ENCODE results near the gene CRACR2B. TPM values are rescaled to one million over a fixed set of nuclear protein-coding genes. Genes with fewer than 3 reads are reported as not detected.
A peak's percentile ranks its signal among the peaks of the same experiment; 100 is the strongest.

Gene CRACR2B
- total and polyA plus RNA-seq, 2 experiments from 2014 or later, result 2.0 to 2.3 TPM

GRCh38 chr11:793556-793955 is 34.2 kb upstream of the CRACR2B start:
- Histone ChIP-seq H3F3A (ENCODE audit: insufficient read depth) (peaks cover 8% of the 10 kb centered on the region; the same call in 1 of the 2 replicates), H3K36me3 (ENCODE audit: low read depth) (no peaks in the 10 kb centered on the region; the same call in 1 of the 2 replicates), H3K79me2 (ENCODE audit: insufficient read depth) (peaks cover 12% of the 10 kb centered on the region), H2AFZ (no peak overlapping the region), H3K9me2 (ENCODE audit: insufficient read depth) (no peaks in the 10 kb centered on the region), H3K27ac (no peak overlapping the region), H3K4me1 (ENCODE audit: insufficient read depth) (peaks cover 6% of the 10 kb centered on the region), H3K27me3 (replicated peaks; ENCODE audit: insufficient read depth) (no peaks in the 10 kb centered on the region), H3K4me2 (ENCODE audit: unreplicated experiment) (no peak overlapping the region), H3K9me3 (ENCODE audit: low read depth) (no peaks in the 10 kb centered on the region), H3K4me3 (no peak overlapping the region), H4K20me1 (ENCODE audit: insufficient read depth) (no peaks in the 10 kb centered on the region), H3K9ac (no peak overlapping the region)
- no peak for DNase-seq
- 98 to 99% methylated on average over 7 of the region's 7 CpGs for WGBS, 2 experiments (ENCODE audit: low coverage in 1 of 2, low lambda C conversion rate in 2 of 2, missing lambda C conversion rate in 2 of 2)
- in situ Hi-C loops (cut with MboI), result no loop called here
- TF ChIP-seq EZH2phosphoT487 (IDR thresholded peaks at IDR 0.05; ENCODE audit: insufficient read depth, low read depth) (no peak), EZH2 (IDR thresholded peaks at IDR 0.05; ENCODE audit: insufficient read depth, poor library complexity, severe bottlenecking) (no peak)

GRCh38 chr11:794013-794765 is 33.5 kb upstream of the CRACR2B start:
- TF ChIP-seq EZH2 (IDR thresholded peaks at IDR 0.05; ENCODE audit: insufficient read depth, poor library complexity, severe bottlenecking) (no peak), EZH2phosphoT487 (IDR thresholded peaks at IDR 0.05; ENCODE audit: insufficient read depth, low read depth) (no peak)

GRCh38 chr11:794766-795633 is 32.7 kb upstream of the CRACR2B start:
- H3K27me3 ChIP-seq (replicated peaks; ENCODE audit: insufficient read depth), result no peaks in the 10 kb centered on the region
- no peak for TF ChIP-seq EZH2 (IDR thresholded peaks at IDR 0.05; ENCODE audit: insufficient read depth, poor library complexity, severe bottlenecking)
- TF ChIP-seq EZH2phosphoT487 (IDR thresholded peaks at IDR 0.05; ENCODE audit: insufficient read depth, low read depth), result no peak
- H3F3A ChIP-seq (ENCODE audit: insufficient read depth), result peaks cover 8% of the 10 kb centered on the region; the same call in 1 of the 2 replicates
- peaks cover 6% of the 10 kb centered on the region for H3K4me1 ChIP-seq (ENCODE audit: insufficient read depth)
- in situ Hi-C loops (cut with MboI), result no loop called here
- peaks cover 12% of the 10 kb centered on the region for H3K79me2 ChIP-seq (ENCODE audit: insufficient read depth)
- no peaks in the 10 kb centered on the region for H3K9me3 ChIP-seq (ENCODE audit: low read depth)
- H2AFZ ChIP-seq, result no peak overlapping the region
- no peaks in the 10 kb centered on the region for H3K9me2 ChIP-seq (ENCODE audit: insufficient read depth)
- H3K4me2 ChIP-seq (ENCODE audit: unreplicated experiment), result peak overlapping the region; percentile 78
- 29 to 49% methylated on average over 21 to 36 of the region's 38 CpGs for WGBS, 2 experiments (ENCODE audit: low coverage in 1 of 2, low lambda C conversion rate in 2 of 2, missing lambda C conversion rate in 2 of 2)
- H3K27ac ChIP-seq, result peak overlapping the region; percentile 64; the same call in 1 of the 2 replicates
- H3K9ac ChIP-seq, result peak overlapping the region; percentile 78
- peak overlapping the region; percentile 76 for H3K4me3 ChIP-seq
- H4K20me1 ChIP-seq (ENCODE audit: insufficient read depth), result no peaks in the 10 kb centered on the region
- no peaks in the 10 kb centered on the region; the same call in 1 of the 2 replicates for H3K36me3 ChIP-seq (ENCODE audit: low read depth)
- peak; percentile 64 for DNase-seq

More at GRCh38 chr11:794013-794765, 33.5 kb upstream of the CRACR2B start:
- 88 to 90% methylated on average over 29 to 30 of the region's 31 CpGs for WGBS, 2 experiments (ENCODE audit: low coverage in 1 of 2, low lambda C conversion rate in 2 of 2, missing lambda C conversion rate in 2 of 2)
- Histone ChIP-seq H3K36me3 (ENCODE audit: low read depth) (no peaks in the 10 kb centered on the region; the same call in 1 of the 2 replicates), H3F3A (ENCODE audit: insufficient read depth) (peaks cover 8% of the 10 kb centered on the region; the same call in 1 of the 2 replicates), H3K9me2 (ENCODE audit: insufficient read depth) (no peaks in the 10 kb centered on the region), H3K27me3 (replicated peaks; ENCODE audit: insufficient read depth) (no peaks in the 10 kb centered on the region), H3K4me3 (no peak overlapping the region), H3K27ac (no peak overlapping the region), H3K9me3 (ENCODE audit: low read depth) (no peaks in the 10 kb centered on the region), H3K4me2 (ENCODE audit: unreplicated experiment) (no peak overlapping the region), H3K9ac (no peak overlapping the region), H2AFZ (no peak overlapping the region), H4K20me1 (ENCODE audit: insufficient read depth) (no peaks in the 10 kb centered on the region), H3K79me2 (ENCODE audit: insufficient read depth) (peaks cover 12% of the 10 kb centered on the region), H3K4me1 (ENCODE audit: insufficient read depth) (peaks cover 6% of the 10 kb centered on the region)
- no peak for DNase-seq
- in situ Hi-C loops (cut with MboI), result no loop called here

Data from GM23248 (cell line).